Erythroblast (primary cell): ENCODE data around the gene FOXL2NB.

Experiments used
- GATA1 ChIP-seq: IDR thresholded peaks from 2 replicates; pipeline ENCODE4 v1.6.1; 2011; ENCODE audit warnings: low read depth, mild to moderate bottlenecking, control low read depth, low read length, moderate library complexity
- POLR2A ChIP-seq: IDR thresholded peaks from 2 replicates; pipeline ENCODE4 v1.6.1; 2011; ENCODE audit warnings: mild to moderate bottlenecking, low read length

DNA sequence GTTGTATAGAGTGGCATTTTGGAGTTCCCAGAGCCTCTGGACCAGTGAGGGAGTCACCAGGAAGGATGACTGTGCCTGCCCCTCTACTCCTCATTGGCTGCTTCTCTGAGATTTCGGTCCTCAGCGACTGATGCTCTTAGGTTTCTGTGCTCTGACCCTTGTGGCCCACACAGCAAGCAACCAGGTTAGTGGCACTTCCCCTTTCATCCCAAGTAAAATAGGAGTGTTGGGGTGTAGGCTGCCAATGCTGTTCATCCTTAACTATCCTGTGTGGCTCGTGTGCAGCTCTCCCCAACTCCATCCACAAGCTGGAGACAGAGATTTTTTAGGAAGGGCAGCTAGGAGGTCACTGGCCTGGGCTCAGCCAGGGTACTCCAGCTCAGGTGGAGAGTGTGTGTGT is 37.8 kb downstream of the FOXL2NB start:
- TF ChIP-seq POLR2A (no peak), GATA1 (no peak)
